HCT116 (cell line): ENCODE measurements around the gene FZR1. TPM values are rescaled to one million over a fixed set of nuclear protein-coding genes. Genes with fewer than 3 reads are reported as not detected.

Experiments
- ATAC-seq: fragments of 200-7000 bp; cut with Tn5 transposase; 2 replicates; pipeline ENCODE4 v1.9.1; 2020; ENCODE audit warnings: mild to moderate bottlenecking, moderate library complexity
- BruUV-seq: library from RNA; stranded (reverse); fragments of 400-500 nt; replicated peaks from 2 replicates; lab custom pipeline; 2021; lab: Mats Ljungman, UMichigan
- CTCF ChIA-PET: fragments of 300-600 bp; sonication (Branson Sonifier 250); formaldehyde crosslinking; loops from one replicate; lab custom pipeline; 2021; ENCODE audit warnings: antibody characterized with exemption; lab: Charles Lee
- POLR2A ChIA-PET: fragments of 300-600, 350-600 bp; sonication (Branson Sonifier 250); formaldehyde crosslinking; loops from one replicate; lab custom pipeline; 2021; ENCODE audit warnings: antibody characterized with exemption; lab: Charles Lee
- RAD21 ChIA-PET, 2 experiments: fragments of 300-600 bp; sonication (Branson Sonifier 250); formaldehyde crosslinking; loops; one replicate each; lab custom pipeline; 2023; ENCODE audit warnings: low total read pairs in 2 of 2; ENCODE audit not compliant: uncharacterized antibody in 2 of 2, unreplicated experiment in 2 of 2, low non-redundant PET in 1 of 2; lab: Charles Lee
- DNase-seq: peaks from one replicate; pipeline ENCODE4 v3.0.0-alpha.2; 2010; ENCODE audit warnings: low read depth, low spot score
- H2AFZ ChIP-seq: fragments of 200-600 bp; shearing (Covaris generic), sonication (generic); 2 replicates; pipeline ENCODE4 v1.6.1; 2017; ENCODE audit warnings: low read depth, mixed run types, mixed read lengths, antibody characterized with exemption, low read length; ENCODE audit not compliant: poor library complexity, severe bottlenecking
- H3K27ac ChIP-seq: 2 replicates; pipeline ENCODE4 v1.5.1; 2012; ENCODE audit warnings: low read depth, low read length
- H3K27me3 ChIP-seq: fragments of 200-600 bp; sonication (generic); 2 replicates; pipeline ENCODE4 v1.6.1; 2016; ENCODE audit warnings: mixed run types, low read length, mixed read lengths; ENCODE audit not compliant: insufficient read depth
- H3K36me3 ChIP-seq, 2 experiments: fragments of 200-500 bp in 1 of 2; fragments of 200-600 bp in 1 of 2; sonication (Bioruptor generic) in 1 of 2; sonication (generic) in 1 of 2; 2 replicates each; pipeline versions ENCODE4 v1.5.1 to v1.6.1; 2014 to 2016; ENCODE audit warnings: low read length in 2 of 2, inconsistent platforms in 1 of 2, mixed read lengths in 1 of 2, mixed run types in 1 of 2; ENCODE audit not compliant: insufficient read depth in 2 of 2, control insufficient read depth in 1 of 2
- H3K4me1 ChIP-seq, 2 experiments: fragments of 200-600 bp in 1 of 2; sonication (generic) in 1 of 2; 2 replicates each; pipeline versions ENCODE4 v1.5.1 to v1.6.1; 2012 to 2017; ENCODE audit warnings: low read length in 2 of 2, inconsistent platforms in 1 of 2, mild to moderate bottlenecking in 1 of 2, mixed read lengths in 1 of 2, mixed run types in 1 of 2, moderate library complexity in 1 of 2; ENCODE audit not compliant: insufficient read depth in 2 of 2, control insufficient read depth in 1 of 2
- H3K4me2 ChIP-seq: fragments of 200-600 bp; sonication (generic); 2 replicates; pipeline ENCODE4 v1.6.1; 2017; ENCODE audit warnings: mixed run types, low read length, mixed read lengths
- H3K4me3 ChIP-seq, 2 experiments: fragments of 200-600 bp in 1 of 2; sonication (generic) in 1 of 2; replicated peaks in 1 of 2; 2 replicates each; pipeline ENCODE4 v1.5.1; 2011 to 2016; ENCODE audit warnings: low read length in 2 of 2, control low read depth in 1 of 2, low read depth in 1 of 2, mild to moderate bottlenecking in 1 of 2, mixed read lengths in 1 of 2, mixed run types in 1 of 2
- H3K79me2 ChIP-seq: fragments of 200-600 bp; sonication (generic); 2 replicates; pipeline ENCODE4 v1.6.1; 2017; ENCODE audit warnings: mild to moderate bottlenecking, mixed run types, low read length, moderate library complexity, mixed read lengths; ENCODE audit not compliant: insufficient read depth
- H3K9ac ChIP-seq: fragments of 200-600 bp; sonication (generic); 2 replicates; pipeline ENCODE4 v1.6.1; 2016; ENCODE audit warnings: low read length, mixed read lengths
- H3K9me2 ChIP-seq: fragments of 200-600 bp; sonication (generic), shearing (Covaris generic); 2 replicates; pipeline ENCODE4 v1.6.1; 2017; ENCODE audit warnings: mixed run types, mild to moderate bottlenecking, moderate library complexity; ENCODE audit not compliant: insufficient read depth
- H3K9me3 ChIP-seq, 2 experiments: fragments of 200-500 bp in 1 of 2; fragments of 200-600 bp in 1 of 2; sonication (Bioruptor generic) in 1 of 2; sonication (generic) in 1 of 2; 2 replicates each; pipeline ENCODE4 v1.6.1; 2014 to 2017; ENCODE audit warnings: low read length in 2 of 2, mixed read lengths in 2 of 2, inconsistent platforms in 1 of 2, low read depth in 1 of 2, mild to moderate bottlenecking in 1 of 2, mixed run types in 1 of 2, moderate library complexity in 1 of 2; ENCODE audit not compliant: control insufficient read depth in 1 of 2, insufficient read depth in 1 of 2
- H4K20me1 ChIP-seq: fragments of 200-600 bp; sonication (generic), shearing (Covaris generic); 2 replicates; pipeline ENCODE4 v1.6.1; 2017; ENCODE audit warnings: mixed run types, mild to moderate bottlenecking, moderate library complexity; ENCODE audit not compliant: insufficient read depth
- CBX3 ChIP-seq: IDR thresholded peaks from 2 replicates; pipeline ENCODE4 v1.6.1; 2012; ENCODE audit warnings: low read depth
- CEBPB ChIP-seq: IDR thresholded peaks from 2 replicates; pipeline ENCODE4 v1.6.1; 2012; ENCODE audit warnings: low read depth
- EGR1 ChIP-seq: IDR thresholded peaks from 2 replicates; pipeline ENCODE4 v1.6.1; 2012; ENCODE audit warnings: low read depth
- ELF1 ChIP-seq: IDR thresholded peaks from 2 replicates; pipeline ENCODE4 v1.6.1; 2012; ENCODE audit warnings: low read depth, borderline replicate concordance
- EZH2 ChIP-seq: fragments of 200-600 bp; sonication (generic); IDR thresholded peaks from 2 replicates; pipeline ENCODE4 v1.6.1; 2017; ENCODE audit warnings: antibody characterized with exemption, mixed run types
- EZH2phosphoT487 ChIP-seq: fragments of 200-600 bp; IDR thresholded peaks from 2 replicates; pipeline ENCODE4 v1.6.1; 2018; ENCODE audit warnings: antibody characterized with exemption, borderline replicate concordance
- JUND ChIP-seq: IDR thresholded peaks from 2 replicates; pipeline ENCODE4 v1.6.1; 2012
- RAD21 ChIP-seq: IDR thresholded peaks from 2 replicates; pipeline ENCODE4 v1.6.1; 2012; ENCODE audit warnings: low read depth, mild to moderate bottlenecking
- SIN3A ChIP-seq: IDR thresholded peaks from 2 replicates; pipeline ENCODE4 v1.6.1; 2012; ENCODE audit warnings: low read depth
- TCF7L2 ChIP-seq: IDR thresholded peaks from 2 replicates; pipeline ENCODE4 v1.7.0; 2011; ENCODE audit warnings: borderline replicate concordance, inconsistent platforms; ENCODE audit not compliant: insufficient read depth, insufficient read length; ENCODE audit errors: extremely low read depth
- ZNF274 ChIP-seq: fragments of 200-500 bp; sonication (Bioruptor generic); IDR thresholded peaks from 2 replicates; pipeline ENCODE4 v1.6.1; 2014; ENCODE audit warnings: mild to moderate bottlenecking, low read depth, low read length, inconsistent platforms
- intact Hi-C: fragments of 100-400 bp; cut with micrococcal nuclease; formaldehyde crosslinking; loops from 2 replicates; pipeline ENCODE4 v1.10.0; 2022
- total RNA-seq: library from RNA; stranded (reverse); gene quantifications from one replicate; pipeline ENCODE4 v1.2.1, GENCODE V29; 2021; ENCODE audit not compliant: unreplicated experiment
- TF ChIP-seq, protein P1 (sequence below), 3 experiments: fragments of 200-600 bp in 1 of 3; sonication (generic) in 1 of 3; IDR thresholded peaks in 2 of 3; conservative IDR thresholded peaks in 1 of 3; 2 replicates each; pipeline ENCODE4 v1.5.1; 2012 to 2017; ENCODE audit warnings: low read depth in 2 of 3, low read length in 2 of 3, antibody characterized with exemption in 1 of 3, borderline replicate concordance in 1 of 3, control low read depth in 1 of 3, mild to moderate bottlenecking in 1 of 3, mixed read lengths in 1 of 3, mixed run types in 1 of 3, moderate library complexity in 1 of 3; ENCODE audit not compliant: insufficient read depth in 1 of 3
- TF ChIP-seq, protein P2 (sequence below): IDR thresholded peaks from 2 replicates; pipeline ENCODE4 v1.6.1; 2012
- TF ChIP-seq, protein P3 (sequence below): IDR thresholded peaks from 2 replicates; pipeline ENCODE4 v1.6.1; 2011; ENCODE audit warnings: mild to moderate bottlenecking, low read length, moderate library complexity; ENCODE audit not compliant: insufficient replicate concordance; ENCODE audit errors: extremely low read depth

The FZR1 gene
- total RNA-seq, 1 experiment from 2014 or later: 60.3 TPM

DNA sequence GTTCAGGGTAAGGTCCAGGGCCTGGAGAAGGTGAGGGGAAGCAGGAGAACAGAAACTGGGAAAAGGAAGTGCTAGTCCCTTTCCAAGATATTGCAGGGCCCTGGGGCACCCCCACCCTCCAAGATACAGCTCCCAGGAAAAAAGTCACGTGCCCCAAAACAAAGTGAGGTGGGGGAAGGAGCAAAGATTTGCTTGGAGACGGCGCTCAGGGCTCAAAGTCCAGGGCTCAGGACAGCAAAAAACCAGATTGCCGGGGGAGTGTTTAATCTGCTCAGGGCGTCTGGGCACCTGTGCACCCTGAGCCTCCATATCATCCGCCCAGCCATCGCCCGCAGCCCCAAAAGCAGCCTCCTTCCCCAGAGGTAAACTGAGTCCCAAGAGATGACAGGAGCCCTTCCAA lies 32.1 kb upstream of the FZR1 start:
- TF ChIP-seq CBX3: no peak
- TF ChIP-seq RAD21: no peak
- TF ChIP-seq SIN3A: no peak
- no peak for TF ChIP-seq ZNF274
- no peak for TF ChIP-seq EGR1
- TF ChIP-seq TCF7L2: no peak
- TF ChIP-seq, protein P1, sequence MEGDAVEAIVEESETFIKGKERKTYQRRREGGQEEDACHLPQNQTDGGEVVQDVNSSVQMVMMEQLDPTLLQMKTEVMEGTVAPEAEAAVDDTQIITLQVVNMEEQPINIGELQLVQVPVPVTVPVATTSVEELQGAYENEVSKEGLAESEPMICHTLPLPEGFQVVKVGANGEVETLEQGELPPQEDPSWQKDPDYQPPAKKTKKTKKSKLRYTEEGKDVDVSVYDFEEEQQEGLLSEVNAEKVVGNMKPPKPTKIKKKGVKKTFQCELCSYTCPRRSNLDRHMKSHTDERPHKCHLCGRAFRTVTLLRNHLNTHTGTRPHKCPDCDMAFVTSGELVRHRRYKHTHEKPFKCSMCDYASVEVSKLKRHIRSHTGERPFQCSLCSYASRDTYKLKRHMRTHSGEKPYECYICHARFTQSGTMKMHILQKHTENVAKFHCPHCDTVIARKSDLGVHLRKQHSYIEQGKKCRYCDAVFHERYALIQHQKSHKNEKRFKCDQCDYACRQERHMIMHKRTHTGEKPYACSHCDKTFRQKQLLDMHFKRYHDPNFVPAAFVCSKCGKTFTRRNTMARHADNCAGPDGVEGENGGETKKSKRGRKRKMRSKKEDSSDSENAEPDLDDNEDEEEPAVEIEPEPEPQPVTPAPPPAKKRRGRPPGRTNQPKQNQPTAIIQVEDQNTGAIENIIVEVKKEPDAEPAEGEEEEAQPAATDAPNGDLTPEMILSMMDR (IDR thresholded peaks at IDR 0.05 in 2 of 3, conservative IDR thresholded peaks at IDR 0.05 in 1 of 3; ENCODE audit: borderline replicate concordance in 1 of 3, insufficient read depth in 1 of 3, low read depth in 2 of 3, low read length in 2 of 3): no peak
- H3K9ac ChIP-seq: no peak overlapping the region
- no TSS peak for BruUV-seq
- no peaks in the 10 kb centered on the region for H4K20me1 ChIP-seq
- intact Hi-C loops: no loop called here
- no peak overlapping the region for H3K4me2 ChIP-seq
- H3K27ac ChIP-seq: no peak overlapping the region
- POLR2A ChIA-PET: no interaction called here
- no peaks in the 10 kb centered on the region for H3K36me3 ChIP-seq
- no peak overlapping the region for H2AFZ ChIP-seq
- ATAC-seq (no peak), DNase-seq (no peak)
- H3K9me3 ChIP-seq: no peaks in the 10 kb centered on the region
- RAD21 ChIA-PET: no interaction called here
- H3K9me2 ChIP-seq: no peaks in the 10 kb centered on the region
- no peak overlapping the region for H3K4me3 ChIP-seq
- H3K4me1 ChIP-seq: no peaks in the 10 kb centered on the region
- H3K79me2 ChIP-seq: no peaks in the 10 kb centered on the region
- CTCF ChIA-PET: no interaction called here
- peaks cover 9% of the 10 kb centered on the region; the same call in 1 of the 2 replicates for H3K27me3 ChIP-seq

DNA sequence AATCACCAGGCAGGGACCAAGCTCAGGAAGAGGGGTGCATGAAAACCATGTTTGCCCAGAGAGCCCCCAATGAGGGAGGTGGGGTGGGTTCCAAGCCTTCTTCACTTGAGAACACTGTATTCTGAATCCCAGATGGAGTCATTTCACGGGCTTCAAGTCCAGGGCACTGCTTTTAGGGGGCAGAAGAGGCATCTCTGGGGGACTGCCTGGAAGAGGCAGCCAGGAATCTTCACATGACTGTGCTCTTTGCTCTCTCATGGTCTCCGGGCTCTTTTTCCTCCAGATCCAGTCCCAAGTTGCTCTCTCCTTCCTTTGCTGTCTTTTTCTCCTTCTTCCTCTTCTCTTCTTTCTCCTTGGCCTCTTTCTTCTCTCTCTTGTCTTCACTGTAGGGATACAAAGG lies 31.5 kb upstream of the FZR1 start:
- Histone ChIP-seq H3K4me1 (peaks cover 0 to 6% of the 10 kb centered on the region in 2 experiments; a peak in 2 of 4 replicates), H3K27me3 (peaks cover 9% of the 10 kb centered on the region; the same call in 1 of the 2 replicates), H3K27ac (no peak overlapping the region), H3K4me2 (no peak overlapping the region), H4K20me1 (no peaks in the 10 kb centered on the region), H3K9me2 (no peaks in the 10 kb centered on the region), H3K36me3 (no peaks in the 10 kb centered on the region), H3K79me2 (no peaks in the 10 kb centered on the region), H3K9ac (no peak overlapping the region), H3K9me3 (no peaks in the 10 kb centered on the region), H3K4me3 (no peak overlapping the region), H2AFZ (no peak overlapping the region)
- ChIA-PET RAD21 (no interaction called here), CTCF (no interaction called here), POLR2A (no interaction called here)
- intact Hi-C loops: no loop called here
- ATAC-seq: no peak
- BruUV-seq: no TSS peak
- no peak for DNase-seq
- TF ChIP-seq CBX3: no peak
- TF ChIP-seq JUND: no peak
- no peak for TF ChIP-seq ELF1
- no peak for TF ChIP-seq EZH2phosphoT487
- TF ChIP-seq SIN3A: no peak
- TF ChIP-seq, protein P2, sequence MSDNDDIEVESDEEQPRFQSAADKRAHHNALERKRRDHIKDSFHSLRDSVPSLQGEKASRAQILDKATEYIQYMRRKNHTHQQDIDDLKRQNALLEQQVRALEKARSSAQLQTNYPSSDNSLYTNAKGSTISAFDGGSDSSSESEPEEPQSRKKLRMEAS: no peak
- TF ChIP-seq EZH2: no peak
- TF ChIP-seq CEBPB: no peak
- no peak for TF ChIP-seq EGR1
- TF ChIP-seq, protein P3, sequence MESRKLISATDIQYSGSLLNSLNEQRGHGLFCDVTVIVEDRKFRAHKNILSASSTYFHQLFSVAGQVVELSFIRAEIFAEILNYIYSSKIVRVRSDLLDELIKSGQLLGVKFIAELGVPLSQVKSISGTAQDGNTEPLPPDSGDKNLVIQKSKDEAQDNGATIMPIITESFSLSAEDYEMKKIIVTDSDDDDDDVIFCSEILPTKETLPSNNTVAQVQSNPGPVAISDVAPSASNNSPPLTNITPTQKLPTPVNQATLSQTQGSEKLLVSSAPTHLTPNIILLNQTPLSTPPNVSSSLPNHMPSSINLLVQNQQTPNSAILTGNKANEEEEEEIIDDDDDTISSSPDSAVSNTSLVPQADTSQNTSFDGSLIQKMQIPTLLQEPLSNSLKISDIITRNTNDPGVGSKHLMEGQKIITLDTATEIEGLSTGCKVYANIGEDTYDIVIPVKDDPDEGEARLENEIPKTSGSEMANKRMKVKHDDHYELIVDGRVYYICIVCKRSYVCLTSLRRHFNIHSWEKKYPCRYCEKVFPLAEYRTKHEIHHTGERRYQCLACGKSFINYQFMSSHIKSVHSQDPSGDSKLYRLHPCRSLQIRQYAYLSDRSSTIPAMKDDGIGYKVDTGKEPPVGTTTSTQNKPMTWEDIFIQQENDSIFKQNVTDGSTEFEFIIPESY: no peak
- no peak for TF ChIP-seq ZNF274
